Prostate gland (tissue), 2 donors: ENCODE measurements around the gene TAS1R3. TPM values are rescaled to one million over a fixed set of nuclear protein-coding genes. Genes with fewer than 3 reads are reported as not detected.

Experiments
- DNase-seq: peaks from one replicate; pipeline ENCODE4 v3.0.0-alpha.2; 2019; ENCODE audit warnings: low spot score
- H3K27ac ChIP-seq, 2 donors: fragments of 200-600 bp; sonication (generic); 2 replicates each; pipeline ENCODE4 v1.5.1; 2017 to 2019
- H3K27me3 ChIP-seq: fragments of 200-600 bp; sonication (generic); replicated peaks from 2 replicates; pipeline ENCODE4 v1.5.1; 2019; ENCODE audit not compliant: insufficient read depth
- H3K36me3 ChIP-seq, 2 donors: fragments of 200-600 bp; sonication (generic); 1 replicate in 1 of 2; 2 replicates in 1 of 2; pipeline versions ENCODE4 v1.5.1 to v1.8.1; 2017 to 2019
- H3K4me1 ChIP-seq: fragments of 200-600 bp; sonication (generic); replicated peaks from 2 replicates; pipeline ENCODE4 v1.5.1; 2019
- H3K4me3 ChIP-seq, 2 donors: fragments of 200-600 bp; sonication (generic); 2 replicates each; pipeline ENCODE4 v1.5.1; 2017 to 2019
- H3K9me3 ChIP-seq: fragments of 200-600 bp; sonication (generic); 2 replicates; pipeline ENCODE4 v1.5.1; 2017
- CTCF ChIP-seq, 4 experiments: fragments of 200-600 bp in 2 of 4; fragments of 450-650 bp in 2 of 4; sonication (generic) in 2 of 4; IDR thresholded peaks; 1 replicate in 3 of 4; 2 replicates in 1 of 4; pipeline ENCODE4 v1.5.1; 2016 to 2019; ENCODE audit warnings: antibody characterized with exemption in 4 of 4, mild to moderate bottlenecking in 2 of 4, moderate library complexity in 2 of 4
- POLR2A ChIP-seq: fragments of 450-650 bp; IDR thresholded peaks from one replicate; pipeline ENCODE4 v1.6.1; 2016; ENCODE audit warnings: antibody characterized with exemption, mild to moderate bottlenecking
- POLR2AphosphoS5 ChIP-seq: sonication (generic); formaldehyde crosslinking; IDR thresholded peaks from one replicate; pipeline ENCODE4 v1.6.1; 2017; ENCODE audit warnings: antibody characterized with exemption
- WGBS: methylation state at CpG from one replicate; pipeline ENCODE4 v1.1.5; 2018; 5-methylcytosine and 5-hydroxymethylcytosine counted together
- intact Hi-C: fragments of 100-400 bp; cut with DNase I; formaldehyde crosslinking; loops from one replicate; pipeline ENCODE4 v1.14.2; 2022
- total RNA-seq, 2 donors: library from RNA; depleted of rRNA; stranded (reverse); fragments of >200 nt; gene quantifications; one replicate each; pipeline ENCODE4 v1.1.0, GENCODE V29; 2016

TAS1R3 gene
- total RNA-seq, 2 donors from 2014 or later = 0.80 TPM; not detected in 1

GRCh38 chr1:1292442-1292779 is 38.7 kb upstream of the TAS1R3 start:
- peaks cover 4% of the 10 kb centered on the region for H3K4me1 ChIP-seq

DNA sequence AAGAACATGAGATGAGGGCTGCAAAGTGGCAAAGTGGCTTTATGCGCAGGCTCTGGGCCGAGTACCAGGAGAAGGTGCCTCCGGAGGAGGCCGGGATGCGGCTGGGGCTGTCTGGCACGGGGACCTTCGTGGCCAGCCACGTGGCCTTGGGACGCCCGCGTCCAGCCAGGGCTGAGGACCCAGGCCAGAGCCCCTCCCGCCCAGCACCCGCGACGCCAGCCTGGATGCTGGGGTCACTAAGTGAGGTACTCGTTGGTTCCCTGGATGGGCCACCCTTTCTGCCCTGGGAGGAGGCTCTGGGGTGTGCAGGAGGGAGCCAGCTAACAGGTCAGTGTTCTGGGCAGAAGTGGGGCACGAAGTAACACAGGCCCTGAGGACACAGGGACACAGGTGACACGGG is 38.2 kb upstream of the TAS1R3 start:
- Histone ChIP-seq H3K27ac (no peak overlapping the region), H3K4me1 (peaks cover 4% of the 10 kb centered on the region), H3K4me3 (no peak overlapping the region), H3K9me3 (no peaks in the 10 kb centered on the region), H3K36me3 (no peaks in the 10 kb centered on the region), H3K27me3 (no peaks in the 10 kb centered on the region)
- TF ChIP-seq POLR2A (no peak), CTCF (IDR thresholded peaks at IDR 0.05) (no peak), POLR2AphosphoS5 (no peak)
- 93% methylated on average over 18 of the region's 18 CpGs for WGBS
- intact Hi-C loops = loop anchor here (1.0 kb wide), 1 partner anchor 171 kb away; no protein-coding TSS in a partner anchor
- no peak for DNase-seq

More at GRCh38 chr1:1292442-1292779, 38.7 kb upstream of the TAS1R3 start:
- 90% methylated on average over 9 of the region's 9 CpGs for WGBS
- TF ChIP-seq POLR2AphosphoS5 (no peak), CTCF (IDR thresholded peaks at IDR 0.05) (no peak), POLR2A (no peak)
- no peak for DNase-seq
- Histone ChIP-seq H3K27ac (no peak overlapping the region), H3K9me3 (no peaks in the 10 kb centered on the region), H3K27me3 (no peaks in the 10 kb centered on the region), H3K36me3 (no peaks in the 10 kb centered on the region), H3K4me3 (no peak overlapping the region)
- intact Hi-C loops = loop anchor here (1.0 kb wide), 1 partner anchor 170 kb away; no protein-coding TSS in a partner anchor

DNA sequence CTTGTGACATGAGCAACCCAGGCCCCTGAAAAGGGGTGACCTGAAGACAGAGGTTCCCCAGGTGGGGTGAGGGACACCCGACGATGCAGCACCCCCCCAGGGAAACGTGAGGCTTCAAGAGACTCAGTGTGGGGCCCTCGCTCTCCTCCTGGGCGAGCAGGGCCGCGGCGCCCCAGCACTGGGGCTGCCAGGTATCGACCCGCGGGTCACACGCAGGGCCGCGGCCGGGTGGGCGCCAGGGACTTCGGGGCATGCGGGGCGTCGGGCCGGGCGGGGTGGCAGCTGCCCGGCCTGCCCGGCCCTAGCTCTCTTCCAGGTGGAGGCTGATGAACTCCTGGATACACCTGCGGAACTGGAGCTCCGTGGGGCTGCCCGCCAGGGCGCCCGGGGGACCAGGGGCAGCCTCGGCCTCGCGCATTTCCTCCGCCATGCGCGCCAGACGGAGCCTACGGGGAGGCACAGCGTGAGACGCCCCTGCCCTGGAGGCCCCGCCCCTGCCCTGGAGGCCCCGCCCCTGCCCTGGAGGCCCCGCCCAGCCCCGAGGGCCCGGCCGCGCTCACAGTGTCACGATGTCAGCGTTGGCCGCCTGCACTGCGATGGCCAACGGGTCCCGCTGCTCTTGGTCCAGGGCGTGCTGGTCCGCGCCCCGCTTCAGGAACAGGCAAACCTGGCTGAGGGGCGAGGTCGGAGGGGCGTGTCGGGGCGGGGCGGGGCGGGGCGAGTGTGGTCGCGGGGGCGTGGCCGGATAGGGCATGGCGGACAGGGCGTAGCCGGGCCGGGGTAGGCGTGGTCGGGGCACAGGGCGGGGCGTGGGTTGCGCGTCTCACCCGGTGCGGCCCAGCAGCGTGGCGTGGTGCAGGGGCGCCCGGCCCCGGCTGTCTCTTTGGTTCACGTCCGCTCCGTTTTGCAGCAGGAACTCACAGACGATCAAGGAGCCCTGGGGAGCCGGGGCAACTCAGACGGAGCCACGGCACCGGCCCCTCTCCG is 37.5 kb upstream of the TAS1R3 start:
- WGBS = 79% methylated on average over 73 of the region's 94 CpGs
- DNase-seq = no peak
- TF ChIP-seq CTCF (IDR thresholded peaks at IDR 0.05) (no peak), POLR2A (no peak), POLR2AphosphoS5 (no peak)
- intact Hi-C loops = no loop called here
- Histone ChIP-seq H3K27ac (no peak overlapping the region), H3K36me3 (no peaks in the 10 kb centered on the region), H3K4me1 (peaks cover 4% of the 10 kb centered on the region), H3K9me3 (no peaks in the 10 kb centered on the region), H3K4me3 (no peak overlapping the region), H3K27me3 (no peaks in the 10 kb centered on the region)

DNA sequence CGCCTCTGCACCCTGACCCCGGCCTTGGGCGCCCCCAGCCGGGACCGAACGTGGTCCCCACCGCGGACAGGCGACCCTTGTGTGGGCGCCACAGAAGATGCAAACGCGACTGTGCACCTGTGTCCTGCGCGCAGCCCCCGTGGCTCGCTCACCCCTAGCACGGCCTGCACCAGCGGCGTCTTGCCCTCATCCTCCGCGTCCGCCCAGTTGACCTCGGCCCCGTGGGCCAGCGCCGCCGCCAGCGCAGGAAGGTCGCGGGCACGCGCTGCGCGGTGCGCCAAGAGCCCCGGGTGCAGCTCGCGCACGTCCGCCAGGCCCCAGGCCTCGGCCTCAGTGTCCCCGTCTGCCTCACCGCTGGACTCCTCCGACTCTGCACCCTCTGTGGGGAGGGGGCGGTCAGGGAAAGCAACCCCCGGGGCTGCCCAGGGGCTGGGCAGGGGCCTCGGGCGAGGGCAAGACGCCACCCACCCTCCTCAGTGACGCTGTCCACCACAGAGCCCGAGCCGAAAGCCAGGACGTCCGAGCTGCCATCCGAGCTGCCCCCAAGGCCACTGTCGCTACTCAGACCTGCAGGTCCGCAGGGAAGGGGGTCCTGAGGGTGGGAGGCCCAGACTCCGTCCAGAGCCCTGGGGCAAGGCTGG is 36.7 kb upstream of the TAS1R3 start:
- intact Hi-C loops = no loop called here
- Histone ChIP-seq H3K27ac (no peak overlapping the region), H3K36me3 (no peaks in the 10 kb centered on the region), H3K4me1 (peaks cover 4% of the 10 kb centered on the region), H3K4me3 (no peak overlapping the region), H3K27me3 (no peaks in the 10 kb centered on the region), H3K9me3 (no peaks in the 10 kb centered on the region)
- TF ChIP-seq POLR2AphosphoS5 (no peak), POLR2A (no peak), CTCF (IDR thresholded peaks at IDR 0.05) (no peak)
- no peak for DNase-seq
- WGBS = 88% methylated on average over 57 of the region's 58 CpGs
